GM23338 (cell line): ENCODE results near the gene MTERF4. TPM values are rescaled to one million over a fixed set of nuclear protein-coding genes. Genes with fewer than 3 reads are reported as not detected.

Source experiments
- ATAC-seq: fragments of 200-7000 bp; cut with Tn5 transposase; 3 replicates; pipeline ENCODE4 v1.9.1; 2020
- DNase-seq: peaks from one replicate; pipeline ENCODE4 v3.0.0-alpha.2; 2015; ENCODE audit warnings: low spot score
- H2AFZ ChIP-seq: fragments of 200-600 bp; sonication (generic); 2 replicates; pipeline ENCODE4 v1.8.0; 2016; ENCODE audit warnings: antibody characterized with exemption, mild to moderate bottlenecking, moderate library complexity
- H3F3A ChIP-seq: fragments of 200-600 bp; sonication (generic); replicated peaks from 2 replicates; pipeline ENCODE4 v1.8.0; 2017; ENCODE audit warnings: antibody characterized with exemption, mixed run types, low read depth
- H3K27ac ChIP-seq: fragments of 200-600 bp; sonication (generic); 2 replicates; pipeline ENCODE4 v1.6.1; 2016; ENCODE audit warnings: low read depth
- H3K27me3 ChIP-seq: fragments of 200-600 bp; sonication (generic); 2 replicates; pipeline ENCODE4 v1.8.0; 2016; ENCODE audit warnings: mild to moderate bottlenecking, mixed run types, moderate library complexity; ENCODE audit not compliant: insufficient read depth
- H3K36me3 ChIP-seq: fragments of 200-600 bp; sonication (generic); 2 replicates; pipeline ENCODE4 v1.8.0; 2016; ENCODE audit warnings: mild to moderate bottlenecking; ENCODE audit not compliant: insufficient read depth
- H3K4me1 ChIP-seq: fragments of 200-600 bp; sonication (generic); 2 replicates; pipeline ENCODE4 v1.8.0; 2016; ENCODE audit warnings: mild to moderate bottlenecking, moderate library complexity; ENCODE audit not compliant: insufficient read depth
- H3K4me2 ChIP-seq: fragments of 200-600 bp; sonication (generic); 2 replicates; pipeline ENCODE4 v1.7.1; 2017; ENCODE audit warnings: mixed run types
- H3K4me3 ChIP-seq: fragments of 200-600 bp; sonication (generic); 2 replicates; pipeline ENCODE4 v1.6.1; 2016; ENCODE audit warnings: mixed run types
- H3K79me2 ChIP-seq: fragments of 200-600 bp; sonication (generic); replicated peaks from 2 replicates; pipeline ENCODE4 v1.8.0; 2017; ENCODE audit warnings: mild to moderate bottlenecking; ENCODE audit not compliant: insufficient read depth
- H3K9me2 ChIP-seq: fragments of 200-600 bp; sonication (generic); 2 replicates; pipeline ENCODE4 v1.8.0; 2017; ENCODE audit not compliant: insufficient read depth
- H4K20me1 ChIP-seq: fragments of 200-600 bp; sonication (generic); replicated peaks from 2 replicates; pipeline ENCODE4 v1.8.0; 2017; ENCODE audit warnings: mild to moderate bottlenecking; ENCODE audit not compliant: insufficient read depth
- H3K27ac Mint-ChIP-seq: 2 replicates; pipeline ENCODE4 v1.8.0; 2020; ENCODE audit warnings: inconsistent platforms, mild to moderate bottlenecking, moderate library complexity, mixed read lengths
- H3K27me3 Mint-ChIP-seq: 3 replicates; pipeline ENCODE4 v1.8.0; 2022; ENCODE audit warnings: low read depth, mild to moderate bottlenecking, moderate library complexity, mixed read lengths, inconsistent platforms; ENCODE audit not compliant: insufficient read depth, poor library complexity
- H3K36me3 Mint-ChIP-seq: 3 replicates; pipeline ENCODE4 v1.8.0; 2021; ENCODE audit warnings: low read depth, mild to moderate bottlenecking, inconsistent platforms, moderate library complexity, mixed read lengths
- H3K4me1 Mint-ChIP-seq: 3 replicates; pipeline ENCODE4 v1.8.0; 2020; ENCODE audit warnings: mild to moderate bottlenecking, inconsistent platforms, mixed read lengths
- H3K4me3 Mint-ChIP-seq: 3 replicates; pipeline ENCODE4 v1.8.0; 2021; ENCODE audit warnings: moderate library complexity, mild to moderate bottlenecking, inconsistent platforms, mixed read lengths
- H3K9me3 Mint-ChIP-seq: 3 replicates; pipeline ENCODE4 v1.8.0; 2020; ENCODE audit warnings: moderate library complexity, mild to moderate bottlenecking, inconsistent platforms, mixed read lengths
- CTCF ChIP-seq, 2 experiments: fragments of 200-600 bp in 1 of 2; sonication (generic) in 1 of 2; conservative IDR thresholded peaks; 2 replicates each; pipeline versions ENCODE4 v1.5.1 to v1.6.1; 2016 to 2017; ENCODE audit warnings: antibody characterized with exemption in 2 of 2, low read depth in 2 of 2, mild to moderate bottlenecking in 2 of 2, moderate library complexity in 1 of 2
- EZH2 ChIP-seq: fragments of 200-600 bp; sonication (generic); IDR thresholded peaks from one replicate; pipeline ENCODE4 v1.8.0; 2017; ENCODE audit warnings: antibody characterized with exemption, mild to moderate bottlenecking, low read depth; ENCODE audit not compliant: unreplicated experiment
- EZH2phosphoT487 ChIP-seq: fragments of 200-600 bp; sonication (generic); IDR thresholded peaks from one replicate; pipeline ENCODE4 v1.8.1; 2018; ENCODE audit warnings: antibody characterized with exemption; ENCODE audit not compliant: unreplicated experiment
- NANOG ChIP-seq: IDR thresholded peaks from 2 replicates; pipeline ENCODE4 v1.6.1; 2016; ENCODE audit warnings: antibody characterized with exemption, borderline replicate concordance
- POLR2AphosphoS5 ChIP-seq: IDR thresholded peaks from 2 replicates; pipeline ENCODE4 v1.6.1; 2016; ENCODE audit warnings: antibody characterized with exemption, low read depth
- REST ChIP-seq: IDR thresholded peaks from one replicate; pipeline ENCODE4 v1.6.1; 2018; ENCODE audit warnings: antibody characterized with exemption; ENCODE audit not compliant: unreplicated experiment
- STAT1 ChIP-seq: IDR thresholded peaks from one replicate; pipeline ENCODE4 v1.6.1; 2016; ENCODE audit warnings: antibody characterized with exemption; ENCODE audit not compliant: unreplicated experiment
- ZNF114 ChIP-seq: fragments of 250-450 bp; sonication (Bioruptor Pico); IDR thresholded peaks from 2 replicates; pipeline ENCODE4 v1.5.0; 2020; ENCODE audit warnings: mild to moderate bottlenecking, moderate library complexity
- ZNF331 ChIP-seq: fragments of 250-450 bp; sonication (Bioruptor Pico); IDR thresholded peaks from 2 replicates; pipeline ENCODE4 v1.5.0; 2020; ENCODE audit warnings: low read depth, mild to moderate bottlenecking, moderate library complexity
- polyA plus RNA-seq: library from polyadenylated mRNA; unstranded; fragments of >200 nt; fragmentation: Nextera tagmentation; extraction: Ambion mirVana; gene quantifications from 2 replicates; pipeline ENCODE4 v1.2.1, GENCODE V29; 2016
- total RNA-seq: library from RNA; depleted of rRNA; stranded (reverse); fragments of >200 nt; shearing (Covaris generic); gene quantifications from 2 replicates; pipeline ENCODE4 v1.2.3, GENCODE V29; 2014
- TF ChIP-seq, protein P1 (sequence below): IDR thresholded peaks from 2 replicates; pipeline ENCODE4 v1.6.1; 2016; ENCODE audit warnings: antibody characterized with exemption

The MTERF4 gene
- total and polyA plus RNA-seq, 2 experiments from 2014 or later, result 15.3 to 63.6 TPM

DNA sequence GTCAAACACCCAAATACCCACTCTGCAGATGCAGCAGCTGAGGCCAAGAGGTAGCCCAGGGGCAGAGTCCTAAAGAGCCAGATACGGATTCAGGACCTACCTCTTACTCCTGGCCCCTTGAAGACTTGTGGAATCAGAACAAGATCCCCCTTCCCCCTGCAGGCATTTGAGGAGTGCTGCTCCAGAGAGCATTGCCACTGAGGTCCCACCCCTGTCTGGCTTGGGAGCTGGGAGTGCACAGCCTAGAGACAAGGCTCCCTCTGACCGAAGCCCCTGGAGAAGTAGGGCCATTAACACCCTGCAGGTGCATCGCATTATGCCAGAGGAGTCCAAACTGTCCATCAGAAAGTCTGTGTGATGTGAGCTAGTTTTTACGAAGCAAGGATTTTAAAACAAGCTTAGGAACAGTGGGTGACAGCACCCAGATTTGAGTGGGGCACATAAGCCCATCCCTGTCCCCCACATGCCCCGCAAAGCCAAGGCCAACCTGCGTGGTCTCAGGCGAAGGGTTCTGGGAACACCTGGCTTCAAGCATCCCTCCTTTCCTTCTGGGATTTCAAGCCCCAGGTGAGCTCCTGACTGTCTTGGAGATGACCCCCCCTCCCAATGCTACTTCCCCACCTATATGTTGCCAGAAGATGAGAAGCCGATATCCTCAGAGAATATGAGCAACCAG, 48.4 kb downstream of the MTERF4 start (continued):
- TF ChIP-seq REST, result no peak
- TF ChIP-seq, protein P1, sequence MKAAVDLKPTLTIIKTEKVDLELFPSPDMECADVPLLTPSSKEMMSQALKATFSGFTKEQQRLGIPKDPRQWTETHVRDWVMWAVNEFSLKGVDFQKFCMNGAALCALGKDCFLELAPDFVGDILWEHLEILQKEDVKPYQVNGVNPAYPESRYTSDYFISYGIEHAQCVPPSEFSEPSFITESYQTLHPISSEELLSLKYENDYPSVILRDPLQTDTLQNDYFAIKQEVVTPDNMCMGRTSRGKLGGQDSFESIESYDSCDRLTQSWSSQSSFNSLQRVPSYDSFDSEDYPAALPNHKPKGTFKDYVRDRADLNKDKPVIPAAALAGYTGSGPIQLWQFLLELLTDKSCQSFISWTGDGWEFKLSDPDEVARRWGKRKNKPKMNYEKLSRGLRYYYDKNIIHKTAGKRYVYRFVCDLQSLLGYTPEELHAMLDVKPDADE, result no peak
- no peak for TF ChIP-seq ZNF114 (CRISPR knock-in tag)
- TF ChIP-seq POLR2AphosphoS5, result no peak
- no peak for TF ChIP-seq CTCF (conservative IDR thresholded peaks at IDR 0.05; ENCODE audit: low read depth in 2 of 2)
- TF ChIP-seq NANOG, result no peak

DNA sequence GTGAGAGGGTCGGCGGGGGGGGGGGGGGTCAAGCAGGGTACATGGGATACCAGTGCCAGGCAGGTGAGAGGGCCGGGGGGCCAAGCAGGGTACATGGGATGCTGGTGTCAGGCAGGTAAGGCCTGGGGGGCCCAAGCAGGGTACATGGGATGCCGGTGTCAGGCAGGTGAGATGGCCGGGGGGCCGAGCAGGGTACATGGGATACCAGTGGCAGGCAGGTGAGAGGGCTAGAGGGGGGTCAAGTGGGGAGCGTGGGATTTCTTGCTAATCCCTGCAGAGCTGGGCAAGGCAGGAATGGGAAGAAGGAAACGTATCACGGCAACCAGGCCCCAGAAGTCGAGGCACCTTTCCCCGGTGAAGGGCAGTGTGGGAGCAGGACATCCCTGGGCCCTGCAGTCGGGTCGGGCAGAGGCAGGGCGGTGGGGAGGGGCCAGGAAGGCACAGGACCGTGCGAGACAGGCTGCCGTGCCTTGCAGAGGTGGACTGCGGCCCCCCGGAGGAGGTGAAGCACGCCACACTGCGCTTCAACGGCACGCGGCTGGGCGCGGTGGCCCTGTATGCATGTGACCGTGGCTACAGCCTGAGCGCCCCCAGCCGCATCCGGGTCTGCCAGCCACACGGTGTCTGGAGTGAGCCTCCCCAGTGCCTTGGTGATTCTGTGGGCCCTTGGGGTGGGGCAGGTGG, 49.3 kb downstream of the MTERF4 start:
- Histone ChIP-seq H3K4me2 (no peak overlapping the region), H4K20me1 (0 out of 2 replicates have a peak, but pooled peaks cover 2% of the 10 kb centered on the region), H3K27me3 (no peaks in the 10 kb centered on the region), H3K4me3 (no peak overlapping the region), H3K9me2 (no peaks in the 10 kb centered on the region), H3K36me3 (no peaks in the 10 kb centered on the region), H2AFZ (no peak overlapping the region), H3K27ac (no peak overlapping the region), H3K4me1 (no peaks in the 10 kb centered on the region), H3K79me2 (no peaks in the 10 kb centered on the region), H3F3A (no peaks in the 10 kb centered on the region)
- no peaks in the 10 kb centered on the region for H3K9me3 Mint-ChIP-seq
- H3K27ac Mint-ChIP-seq, result no peak overlapping the region
- no peaks in the 10 kb centered on the region for H3K4me1 Mint-ChIP-seq
- H3K4me3 Mint-ChIP-seq, result no peak overlapping the region
- ATAC-seq (peak; percentile 14; the same call in 1 of the 3 replicates), DNase-seq (no peak)
- peaks cover 2% of the 10 kb centered on the region for H3K27me3 Mint-ChIP-seq
- no peaks in the 10 kb centered on the region for H3K36me3 Mint-ChIP-seq
- no peak for TF ChIP-seq ZNF114 (CRISPR knock-in tag)
- no peak for TF ChIP-seq POLR2AphosphoS5
- TF ChIP-seq CTCF (conservative IDR thresholded peaks at IDR 0.05; ENCODE audit: low read depth in 2 of 2), result no peak
- no peak for TF ChIP-seq EZH2phosphoT487
- no peak for TF ChIP-seq ZNF331 (CRISPR knock-in tag)
- no peak for TF ChIP-seq EZH2
- TF ChIP-seq, protein P1, result no peak
- no peak for TF ChIP-seq STAT1
